Measurements from ENCODE around the gene NPW.

GRCh38 chr16:1991948-1992703, 27.5 kb upstream of the NPW start:
- no peak for TF ChIP-seq CTCF (IDR thresholded peaks at IDR 0.05 in 4 of 5, conservative IDR thresholded peaks at IDR 0.05 in 1 of 5)
- TF ChIP-seq POLR2A (IDR thresholded peaks at IDR 0.05), result no peak

Data from gastrocnemius medialis (tissue), 4 donors.